Endothelial cell of umbilical vein (primary cell): Measurements from ENCODE around the gene CEP55. TPM values are rescaled to one million over a fixed set of nuclear protein-coding genes. Genes with fewer than 3 reads are reported as not detected.

Source experiments
- BruUV-seq: library from RNA; stranded (reverse); fragments of 400-500 nt; replicated peaks from 2 replicates; lab custom pipeline; 2021; lab: Mats Ljungman, UMichigan
- CTCF ChIA-PET: fragments of 300-600, 350-600 bp; sonication (Branson Sonifier 250); formaldehyde crosslinking; loops from one replicate; lab custom pipeline; 2021; ENCODE audit warnings: antibody characterized with exemption, inconsistent platforms; lab: Charles Lee
- POLR2A ChIA-PET: fragments of 300-600, 350-600 bp; sonication (Branson Sonifier 250); formaldehyde crosslinking; loops from one replicate; lab custom pipeline; 2021; ENCODE audit warnings: antibody characterized with exemption, inconsistent platforms; lab: Charles Lee
- DNase-seq: peaks from one replicate; pipeline ENCODE4 v3.0.0-alpha.2; 2011; ENCODE audit warnings: low read depth, low spot score
- FAIRE-seq: peaks from 2 replicates; lab custom pipeline; 2011; peaks lifted over from hg19 to GRCh38; lab: Jason Lieb, UNC
- H2AFZ ChIP-seq: 2 replicates; pipeline ENCODE4 v1.6.0; 2012; ENCODE audit warnings: low read depth, low read length, control low read depth, inconsistent platforms
- H3K27ac ChIP-seq: 2 replicates; pipeline ENCODE4 v1.5.1; 2011; ENCODE audit warnings: low read depth, mild to moderate bottlenecking, control low read depth, low read length, moderate library complexity; ENCODE audit not compliant: insufficient read depth
- H3K27me3 ChIP-seq, 2 experiments: 2 replicates each; pipeline versions ENCODE4 v1.6.0 to v1.6.1; 2011; ENCODE audit warnings: low read length in 2 of 2, mixed read lengths in 1 of 2; ENCODE audit not compliant: control insufficient read depth in 2 of 2, insufficient read depth in 2 of 2
- H3K36me3 ChIP-seq, 2 experiments: 2 replicates in 1 of 2; 3 replicates in 1 of 2; pipeline ENCODE4 v1.5.1; 2011; ENCODE audit warnings: low read length in 2 of 2, mild to moderate bottlenecking in 1 of 2, moderate library complexity in 1 of 2; ENCODE audit not compliant: control insufficient read depth in 2 of 2, insufficient read depth in 2 of 2; ENCODE audit errors: extremely low read depth in 1 of 2
- H3K4me1 ChIP-seq: 3 replicates; pipeline ENCODE4 v1.5.1; 2011; ENCODE audit warnings: mild to moderate bottlenecking, low read length; ENCODE audit not compliant: control insufficient read depth, insufficient read depth; ENCODE audit errors: extremely low read depth
- H3K4me2 ChIP-seq: 2 replicates; pipeline ENCODE4 v1.6.1; 2011; ENCODE audit warnings: low read length, control low read depth, mixed read lengths; ENCODE audit not compliant: insufficient read depth
- H3K4me3 ChIP-seq, 3 experiments: fragments of 200-600 bp in 1 of 3; sonication (generic), shearing (Covaris generic) in 1 of 3; replicated peaks in 1 of 3; 2 replicates each; pipeline ENCODE4 v1.5.1; 2011 to 2016; ENCODE audit warnings: control low read depth in 3 of 3, low read length in 3 of 3, mild to moderate bottlenecking in 2 of 3, inconsistent platforms in 1 of 3, low read depth in 1 of 3, moderate library complexity in 1 of 3; ENCODE audit not compliant: insufficient read depth in 1 of 3
- H3K79me2 ChIP-seq: 2 replicates; pipeline ENCODE4 v1.6.0; 2012; ENCODE audit warnings: low read length, inconsistent platforms; ENCODE audit not compliant: control insufficient read depth, insufficient read depth
- H3K9ac ChIP-seq: replicated peaks from 2 replicates; pipeline ENCODE3; 2011; ENCODE audit warnings: low read length, control low read depth; ENCODE audit not compliant: insufficient read depth; ENCODE audit errors: extremely low read depth
- H3K9me1 ChIP-seq: replicated peaks from 3 replicates; pipeline ENCODE4 v1.6.0; 2011; ENCODE audit warnings: mild to moderate bottlenecking, low read length; ENCODE audit not compliant: control insufficient read depth, insufficient read depth; ENCODE audit errors: extremely low read depth
- H3K9me3 ChIP-seq: replicated peaks from 2 replicates; pipeline ENCODE4 v1.5.1; 2012; ENCODE audit warnings: low read length, inconsistent platforms; ENCODE audit not compliant: control insufficient read depth, insufficient read depth
- H4K20me1 ChIP-seq: replicated peaks from 2 replicates; pipeline ENCODE3; 2011; ENCODE audit warnings: mild to moderate bottlenecking, low read length; ENCODE audit not compliant: control insufficient read depth, insufficient read depth; ENCODE audit errors: extremely low read depth
- CTCF ChIP-seq, 2 donors: IDR thresholded peaks; 1 replicate in 1 of 2; 2 replicates in 1 of 2; pipeline ENCODE4 v1.5.1; 2011; ENCODE audit warnings: low read length in 2 of 2, mild to moderate bottlenecking in 2 of 2, moderate library complexity in 2 of 2, control low read depth in 1 of 2, inconsistent platforms in 1 of 2, low read depth in 1 of 2; ENCODE audit not compliant: insufficient read depth in 1 of 2; ENCODE audit errors: extremely low read depth in 1 of 2
- EZH2 ChIP-seq: IDR thresholded peaks from 2 replicates; pipeline ENCODE4 v1.6.1; 2012; ENCODE audit warnings: borderline replicate concordance, low read depth, mild to moderate bottlenecking, moderate library complexity, low read length, inconsistent platforms; ENCODE audit not compliant: severe bottlenecking
- FOS ChIP-seq: IDR thresholded peaks from 2 replicates; pipeline ENCODE4 v1.6.1; 2011; ENCODE audit warnings: mild to moderate bottlenecking, low read length, moderate library complexity, borderline replicate concordance; ENCODE audit not compliant: insufficient read depth
- GATA2 ChIP-seq: IDR thresholded peaks from 2 replicates; pipeline ENCODE4 v1.7.0; 2011; ENCODE audit warnings: low read depth, mild to moderate bottlenecking, moderate library complexity, mixed read lengths, low read length; ENCODE audit not compliant: insufficient read length, insufficient read depth
- JUN ChIP-seq: IDR thresholded peaks from 2 replicates; pipeline ENCODE4 v1.6.1; 2011; ENCODE audit warnings: borderline replicate concordance, low read depth; ENCODE audit not compliant: insufficient read length, insufficient read depth
- MAX ChIP-seq: IDR thresholded peaks from 2 replicates; pipeline ENCODE4 v1.6.1; 2011; ENCODE audit not compliant: insufficient read depth, insufficient read length
- MYC ChIP-seq: IDR thresholded peaks from one replicate; pipeline ENCODE4 v1.6.1; 2011; ENCODE audit warnings: mild to moderate bottlenecking, low read depth, low read length
- POLR2A ChIP-seq: IDR thresholded peaks from 2 replicates; pipeline ENCODE4 v1.6.1; 2012; ENCODE audit warnings: low read depth, mild to moderate bottlenecking, control low read depth, low read length
- POLR2AphosphoS5 ChIP-seq: IDR thresholded peaks from 2 replicates; pipeline ENCODE4 v1.6.1; 2012; ENCODE audit warnings: low read depth, mild to moderate bottlenecking, control low read depth, low read length, moderate library complexity; ENCODE audit not compliant: insufficient read depth
- dilution Hi-C: fragments of 300-500 bp; cut with MboI; formaldehyde crosslinking; loops from one replicate; pipeline ENCODE4 v1.15.0; 2019; ENCODE audit warnings: low sequenced_read_pairs; ENCODE audit not compliant: extremely low pct_ligation_motif_present
- intact Hi-C: fragments of 100-400 bp; cut with micrococcal nuclease; formaldehyde crosslinking; loops from one replicate; pipeline ENCODE4 v1.10.0; 2022
- polyA plus RNA-seq, 4 experiments: library from polyadenylated mRNA; depleted of rRNA in 3 of 4; stranded (reverse) in 3 of 4; unstranded in 1 of 4; fragments of >200 nt; gene quantifications; 2 replicates each; pipeline versions ENCODE4 v1.2.1 to v1.2.3, GENCODE V29; 2011 to 2012; ENCODE audit warnings: missing spikeins in 1 of 4
- total RNA-seq: library from RNA; stranded (reverse); gene quantifications from 2 replicates; pipeline ENCODE4 v1.2.3, GENCODE V29; 2021

Gene CEP55
- total and polyA plus RNA-seq, 2 donors (not counting 3 experiments of a cell fraction or from before 2014, with no cell fraction given) = 17.4 to 63.0 TPM

- H3K9me3 ChIP-seq = no peaks in the 10 kb centered on the region
- H3K9me1 ChIP-seq = no peaks in the 10 kb centered on the region
- ChIA-PET CTCF (interaction anchor here (1.9 kb wide), 1 partner anchor 13 kb away, joined by 10 read pairs; no protein-coding TSS in a partner anchor), POLR2A (no interaction called here)
- dilution Hi-C loops = no loop called here
- H3K27ac ChIP-seq = no peak overlapping the region
- BruUV-seq = no TSS peak
- intact Hi-C loops = no loop called here
- no peaks in the 10 kb centered on the region for H3K4me1 ChIP-seq
- no peaks in the 10 kb centered on the region for H3K79me2 ChIP-seq
- no peak overlapping the region for H3K9ac ChIP-seq
- H3K27me3 ChIP-seq = peaks cover 62% of the 10 kb centered on the region in 2 experiments
- H3K4me2 ChIP-seq = no peak overlapping the region
- DNase-seq (no peak), FAIRE-seq (no peak)
- no peak overlapping the region for H2AFZ ChIP-seq
- no peak overlapping the region for H3K4me3 ChIP-seq
- no peaks in the 10 kb centered on the region for H4K20me1 ChIP-seq
- TF ChIP-seq POLR2AphosphoS5 = no peak
- TF ChIP-seq GATA2 = no peak
- no peak for TF ChIP-seq MYC
- TF ChIP-seq FOS = no peak
- no peak for TF ChIP-seq MAX
- no peak for TF ChIP-seq CTCF (IDR thresholded peaks at IDR 0.05; ENCODE audit: extremely low read depth in 1 of 2, insufficient read depth in 1 of 2, low read depth in 1 of 2, low read length in 2 of 2)
- TF ChIP-seq JUN = no peak
- TF ChIP-seq EZH2 = no peak
- TF ChIP-seq POLR2A = no peak
- H3K36me3 ChIP-seq = no peaks in the 10 kb centered on the region
Observed at GRCh38 chr10:93568105-93568390, 71.6 kb downstream of the CEP55 start.
